HG02623 (cell line): ENCODE results near the gene GCLM.
A peak's percentile ranks its signal among the peaks of the same experiment; 100 is the strongest.
"Not testable (repeated sequence)": the region's sequence is repeated elsewhere in the genome, so short reads cannot be mapped to it uniquely, and the experiment has no call there.

Source experiments
- ATAC-seq: cut with Tn5 transposase; IDR thresholded peaks from one replicate; pipeline ENCODE4 v1.9.1; 2021; ENCODE audit warnings: moderate library complexity; ENCODE audit not compliant: unreplicated experiment

GCLM gene, protein sequence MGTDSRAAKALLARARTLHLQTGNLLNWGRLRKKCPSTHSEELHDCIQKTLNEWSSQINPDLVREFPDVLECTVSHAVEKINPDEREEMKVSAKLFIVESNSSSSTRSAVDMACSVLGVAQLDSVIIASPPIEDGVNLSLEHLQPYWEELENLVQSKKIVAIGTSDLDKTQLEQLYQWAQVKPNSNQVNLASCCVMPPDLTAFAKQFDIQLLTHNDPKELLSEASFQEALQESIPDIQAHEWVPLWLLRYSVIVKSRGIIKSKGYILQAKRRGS

DNA sequence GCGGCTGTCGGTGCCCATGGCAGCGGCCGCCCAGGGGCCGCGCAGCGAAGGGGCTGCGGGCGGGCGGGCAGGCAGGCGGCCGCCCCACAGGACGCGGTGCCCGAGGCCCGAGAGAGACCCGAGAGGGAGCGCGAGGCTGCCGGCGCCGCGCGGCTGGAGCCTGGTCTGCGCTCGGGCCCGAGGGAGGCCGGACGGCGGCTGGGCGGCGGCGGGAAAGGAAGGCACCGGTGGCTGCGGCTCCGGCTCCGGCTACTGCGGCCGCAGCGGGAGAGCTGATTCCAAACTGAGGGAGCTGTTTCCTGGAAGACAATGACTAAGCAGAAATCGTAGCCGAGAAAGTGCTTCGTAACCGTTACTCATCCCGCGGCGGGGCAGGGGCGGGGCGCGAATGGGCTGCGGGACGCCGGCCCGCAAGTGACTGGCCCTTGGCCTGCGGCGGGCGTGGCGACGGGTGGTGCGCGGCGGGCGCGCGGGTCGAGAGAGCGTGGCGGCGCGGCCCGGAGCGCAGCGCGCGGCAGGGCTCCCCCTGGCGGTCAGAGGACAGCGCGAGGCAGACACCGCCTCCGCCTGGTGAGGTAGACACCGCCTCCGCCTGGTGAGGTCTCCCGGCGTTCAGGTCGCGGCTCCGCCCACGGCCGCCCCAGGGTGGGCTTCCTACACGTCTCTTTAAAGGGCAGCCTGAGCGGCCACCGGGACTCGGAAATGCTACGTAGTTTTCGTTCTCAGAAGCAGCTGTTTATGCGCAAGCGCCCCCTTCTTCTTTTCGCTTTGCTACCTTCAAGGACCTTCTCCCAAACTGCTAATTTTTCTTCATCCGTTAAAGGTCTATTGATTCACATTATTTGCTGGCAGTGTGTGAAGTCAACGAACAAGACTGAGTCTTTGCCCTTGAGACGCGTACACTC, at the start of gene GCLM:
TSS of gene GCLM (minus strand) at position 285 of the 905 bp plus-strand sequence. CDS start at position 18, 267 bp downstream.
- ATAC-seq = peak; percentile 91

DNA sequence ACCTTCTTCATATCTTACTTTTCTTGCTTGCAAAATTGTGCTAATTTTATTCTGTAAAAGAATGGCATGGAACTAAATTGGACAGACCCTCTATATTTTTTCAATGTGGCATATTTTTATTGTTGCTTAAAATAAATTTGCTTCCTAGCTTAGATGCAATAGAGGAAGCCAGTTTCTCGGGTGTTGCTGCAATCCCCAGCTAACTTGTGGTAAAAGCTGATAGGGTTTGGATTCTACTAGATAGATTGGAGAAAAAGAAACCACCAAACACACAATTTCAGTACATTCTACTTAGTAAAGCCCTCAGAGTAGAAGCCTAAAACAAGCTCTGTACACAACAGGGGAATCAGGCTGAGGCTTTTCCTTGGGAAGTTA, 49.5 kb upstream of the GCLM start:
- ATAC-seq = no peak

DNA sequence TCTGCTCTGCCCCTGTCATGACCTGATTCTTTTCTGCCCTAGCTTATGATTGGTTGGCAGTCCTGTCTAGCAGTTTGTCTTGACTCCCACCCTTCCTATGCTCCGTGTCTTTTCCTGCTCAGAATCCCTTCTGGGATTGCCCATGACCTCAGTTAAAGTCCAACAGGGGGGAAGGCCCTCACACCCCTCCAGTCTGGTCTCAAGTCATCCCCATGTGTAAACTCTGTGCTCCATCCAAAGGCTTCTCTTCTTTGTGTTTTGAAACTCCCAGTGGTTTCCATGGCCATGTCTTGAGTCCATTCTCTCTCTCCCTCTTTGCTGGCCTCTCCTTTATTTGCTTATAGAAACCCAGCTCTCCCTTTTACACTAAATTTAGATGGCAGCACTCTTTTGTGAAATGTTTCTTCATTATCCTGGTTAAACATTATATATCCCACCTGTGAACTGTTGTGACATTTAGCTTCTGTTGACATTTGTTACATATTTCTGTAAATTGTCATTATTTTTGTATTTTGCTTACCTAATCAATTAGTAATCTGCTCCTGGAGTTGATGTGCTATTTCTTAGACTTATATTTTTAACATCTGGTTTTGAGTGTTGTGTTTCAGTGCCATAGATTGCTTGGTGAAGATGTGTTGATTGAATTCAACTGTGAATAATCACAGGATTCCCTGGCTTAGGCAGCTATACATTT, 48.9 kb upstream of the GCLM start:
- no peak for ATAC-seq

DNA sequence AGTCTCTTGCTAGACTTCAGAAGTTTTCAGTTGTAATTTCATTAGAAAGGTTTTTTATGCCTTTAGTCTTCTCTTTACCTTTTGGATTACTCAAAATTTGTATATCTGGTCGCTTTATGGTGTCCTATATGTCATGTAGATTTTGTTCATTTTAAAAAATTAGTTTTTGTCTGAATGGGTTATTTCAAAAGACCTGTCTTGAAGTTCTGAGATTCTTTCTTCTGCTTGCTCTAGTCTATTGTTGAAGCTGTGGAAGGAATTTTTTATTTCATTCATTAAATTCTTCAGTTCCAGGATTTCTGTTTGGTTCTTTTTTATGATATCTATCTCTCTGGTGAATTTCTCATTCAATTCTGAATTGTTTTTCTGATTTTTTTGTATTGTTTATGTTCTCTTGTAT, 46.5 kb upstream of the GCLM start:
- ATAC-seq = no peak

DNA sequence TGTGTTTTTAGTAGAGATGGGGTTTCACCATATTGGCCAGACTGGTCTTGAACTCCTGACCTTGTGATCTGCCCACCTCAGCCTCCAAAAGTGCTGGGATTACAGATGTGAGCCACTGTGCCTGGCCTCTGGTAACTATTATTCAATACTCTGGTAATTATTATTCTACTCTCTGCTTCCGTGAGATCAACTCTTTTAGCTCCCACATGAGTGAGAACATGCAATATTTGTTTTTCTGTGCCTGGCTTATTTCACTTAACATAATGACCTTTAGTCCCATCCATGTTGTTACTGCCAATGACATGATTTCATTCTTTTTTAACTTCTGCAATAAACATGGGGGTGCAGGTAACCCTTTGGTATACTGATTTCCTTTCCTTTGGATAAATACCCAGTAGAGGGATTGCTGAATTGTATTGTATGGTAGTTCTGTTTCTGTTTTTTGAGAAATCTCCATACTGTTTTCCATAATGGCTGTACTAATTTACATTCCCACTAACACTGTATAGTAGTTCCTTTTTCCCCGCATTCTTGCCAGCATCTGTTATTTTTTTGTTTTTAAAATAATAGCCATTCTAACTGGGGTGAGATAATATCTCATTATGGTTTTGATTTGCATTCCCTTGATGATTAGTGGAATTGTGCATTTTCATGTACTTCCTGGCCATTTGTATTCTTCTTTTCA, 37.9 kb upstream of the GCLM start:
- ATAC-seq = not testable (repeated sequence)

DNA sequence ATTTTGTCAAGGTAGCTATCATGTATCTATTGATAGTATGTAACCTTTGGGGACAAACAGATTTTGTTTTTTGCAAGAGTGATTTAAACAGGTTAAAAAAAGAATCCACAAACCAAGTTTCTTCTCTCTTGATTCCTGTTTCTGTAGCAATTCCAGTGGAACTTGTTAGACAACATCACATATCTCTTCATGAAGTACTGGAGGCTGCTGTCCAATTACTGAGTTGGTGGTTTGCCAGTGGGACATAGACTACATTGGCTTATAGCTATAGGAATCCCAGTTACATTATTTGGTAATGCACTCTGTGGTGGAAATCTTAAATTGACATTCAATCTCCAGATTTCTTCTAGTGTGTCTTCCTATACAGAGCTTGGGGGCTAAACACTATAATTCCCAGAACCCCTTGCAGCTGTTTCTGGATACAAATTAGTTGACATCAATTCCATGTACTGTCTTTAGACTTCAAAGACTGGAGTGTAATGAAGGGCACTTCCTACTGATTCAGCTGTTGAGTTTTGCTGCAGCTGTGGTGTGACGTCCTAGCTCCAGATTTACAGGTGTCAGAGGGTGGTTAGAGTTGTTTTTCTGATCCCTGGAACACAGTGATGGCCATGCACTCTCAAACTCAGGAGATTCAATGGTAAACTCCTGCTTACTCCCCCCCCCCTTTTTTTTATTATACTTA, 29.4 kb upstream of the GCLM start:
- ATAC-seq = no peak

DNA sequence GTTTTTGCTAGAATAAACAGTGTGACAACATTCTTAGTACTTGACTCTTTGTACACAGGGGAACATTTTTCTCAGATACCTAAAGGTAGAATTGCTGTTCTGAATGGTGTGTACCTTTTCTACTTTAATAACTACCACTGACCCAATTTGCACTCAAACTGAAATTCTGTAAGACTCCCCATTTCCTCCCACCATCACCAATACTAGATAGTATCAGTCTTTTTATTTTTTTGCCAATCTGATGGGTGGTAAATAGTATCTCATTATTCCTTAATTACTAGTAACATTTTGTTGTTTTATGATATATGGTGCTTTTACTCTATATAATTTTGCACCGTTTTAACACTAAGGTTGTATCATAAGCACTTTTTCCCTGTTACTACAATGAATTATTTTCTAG, 28.8 kb upstream of the GCLM start:
- ATAC-seq = no peak

DNA sequence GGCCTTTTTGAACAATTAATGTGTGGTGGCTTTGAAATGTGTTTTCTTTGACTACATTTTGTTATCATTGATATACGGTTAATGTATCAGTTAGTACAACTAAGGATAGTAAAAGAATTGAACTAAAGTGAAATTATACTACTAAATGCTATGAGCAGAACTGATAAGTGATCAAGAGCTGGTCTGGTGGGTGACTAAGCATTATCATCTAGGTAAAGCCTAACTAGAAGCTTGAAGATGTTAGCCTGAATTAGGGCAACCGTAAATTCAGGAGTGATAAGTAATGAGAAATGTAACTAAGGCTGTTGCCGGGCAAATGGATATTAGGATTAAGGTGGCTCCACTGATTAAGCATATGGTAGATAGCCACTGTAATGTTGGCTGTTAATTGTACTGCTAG, 16.0 kb upstream of the GCLM start:
- no peak for ATAC-seq

DNA sequence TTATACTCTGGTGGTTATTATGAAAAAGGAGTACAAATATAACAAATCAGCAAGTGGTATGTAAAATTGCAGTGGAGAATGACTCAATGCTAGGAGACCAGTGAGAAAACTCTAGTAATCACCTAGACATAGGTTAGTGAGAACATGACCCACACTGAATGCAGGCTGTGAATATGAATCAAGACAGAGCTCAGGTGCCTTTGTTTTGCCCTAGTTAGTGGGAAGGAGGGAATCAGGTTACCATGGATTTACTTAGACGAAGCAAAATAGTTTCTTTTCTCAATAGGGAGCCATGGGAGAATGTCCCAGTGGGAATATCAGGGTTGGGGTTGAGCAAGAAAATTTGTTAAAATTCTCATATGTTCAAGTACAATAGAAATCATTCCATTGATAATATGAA, 10.6 kb upstream of the GCLM start:
- no peak for ATAC-seq

DNA sequence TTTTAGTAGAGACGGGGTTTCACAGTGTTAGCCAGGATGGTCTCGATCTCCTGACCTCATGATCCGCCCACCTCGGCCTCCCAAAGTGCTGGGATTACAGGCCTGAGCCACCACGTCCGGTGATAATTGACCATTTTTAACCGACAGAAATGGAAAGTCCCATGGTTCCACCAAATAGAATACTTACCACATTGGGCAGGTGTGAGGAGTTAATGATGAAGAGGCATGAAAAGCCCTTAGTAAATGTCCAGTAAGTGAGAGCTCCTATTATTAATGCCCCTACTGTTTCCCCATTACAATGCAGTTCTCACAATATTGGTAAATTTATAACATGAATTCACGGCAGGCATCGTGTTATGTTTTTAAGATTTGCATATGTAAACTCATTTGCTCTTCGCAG, 8.1 kb upstream of the GCLM start:
- ATAC-seq = no peak

DNA sequence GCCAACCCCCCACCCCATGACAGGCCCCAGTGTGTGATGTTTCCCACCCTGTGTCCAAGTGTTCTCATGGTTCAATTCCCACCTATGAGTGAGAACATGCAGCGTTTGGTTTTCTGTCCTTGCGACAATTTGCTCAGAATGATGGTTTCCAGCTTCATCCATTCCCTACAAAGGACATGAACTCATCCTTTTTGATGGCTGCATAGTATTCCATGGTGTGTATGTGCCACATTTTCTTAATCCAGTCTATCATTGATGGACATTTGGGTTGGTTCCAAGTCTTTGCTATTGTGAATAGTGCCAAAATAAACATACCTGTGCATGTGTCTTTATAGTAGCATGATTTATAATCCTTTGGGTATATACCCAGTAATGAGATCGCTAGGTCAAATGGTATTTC, 1.6 kb upstream of the GCLM start:
- ATAC-seq = not testable (repeated sequence)

DNA sequence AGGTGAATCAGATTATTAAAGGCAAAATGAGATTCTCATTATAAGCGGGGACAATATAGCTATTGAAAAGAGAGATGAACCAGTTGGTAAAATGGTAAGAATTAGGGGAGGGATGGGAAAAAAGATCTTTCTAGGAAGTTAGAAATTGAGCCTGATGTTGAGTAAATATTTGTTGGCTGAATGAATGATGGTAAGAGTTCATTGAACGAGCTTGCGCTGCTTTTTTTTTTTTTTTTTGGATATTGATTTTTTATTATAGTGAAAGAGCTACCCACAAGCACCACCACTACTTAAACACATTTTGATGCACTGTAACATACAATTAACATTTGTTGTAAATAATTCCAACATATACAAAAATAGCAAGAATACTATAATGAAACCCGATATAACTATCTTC, 1.1 kb upstream of the GCLM start:
- no peak for ATAC-seq

DNA sequence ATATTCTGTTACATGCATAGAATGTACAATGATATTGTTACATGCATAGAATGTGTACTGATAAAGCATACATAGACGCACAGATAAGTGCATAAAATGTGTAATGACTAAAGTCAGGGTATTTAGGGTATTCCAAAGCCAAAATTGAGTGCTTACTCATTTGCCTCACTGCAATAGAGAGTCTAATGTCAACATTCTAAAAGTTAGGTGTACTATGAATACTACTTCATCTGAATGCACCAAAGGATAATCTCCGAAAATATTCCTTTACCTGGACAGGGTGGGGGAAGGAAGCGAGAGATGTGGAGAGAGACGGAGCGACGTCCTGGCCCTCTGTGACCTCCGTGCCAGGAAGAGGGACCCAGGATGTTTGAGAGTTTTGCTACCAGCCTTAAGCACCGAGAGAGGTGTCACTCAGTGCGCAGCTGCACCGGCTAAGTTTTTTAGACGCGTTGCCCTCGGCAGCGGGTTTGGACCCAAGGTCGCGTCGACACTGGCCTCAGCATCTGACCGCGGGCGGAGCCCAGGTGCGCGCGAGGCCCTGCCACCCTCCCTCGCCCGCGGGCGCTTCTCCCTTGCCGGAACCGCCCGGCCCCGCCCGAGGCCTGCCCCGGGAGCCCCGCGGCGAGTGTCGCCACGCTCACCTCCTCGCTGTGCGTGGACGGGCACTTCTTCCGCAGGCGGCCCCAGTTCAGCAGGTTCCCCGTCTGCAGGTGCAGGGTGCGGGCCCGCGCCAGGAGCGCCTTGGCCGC, 660 bp downstream of the GCLM start:
- ATAC-seq = peak; percentile 29

DNA sequence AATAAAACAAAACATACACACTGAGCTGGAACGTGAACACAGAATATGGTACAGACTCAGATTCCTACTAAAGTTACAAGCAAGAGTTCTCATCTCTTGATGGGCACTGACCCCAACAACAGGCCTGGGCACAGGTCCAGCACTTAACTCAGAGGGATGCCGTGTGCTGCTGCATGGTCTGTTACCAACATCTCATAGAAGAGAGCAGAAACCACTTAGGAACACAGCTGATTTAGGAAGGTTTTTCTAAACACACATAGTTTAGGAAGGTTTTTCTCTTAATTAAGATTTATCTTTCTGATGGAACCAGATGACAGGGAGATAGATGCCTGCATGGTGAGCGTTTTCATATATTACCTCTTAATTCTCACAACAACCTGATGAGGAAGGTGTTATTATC, 1.5 kb downstream of the GCLM start:
- ATAC-seq = no peak

DNA sequence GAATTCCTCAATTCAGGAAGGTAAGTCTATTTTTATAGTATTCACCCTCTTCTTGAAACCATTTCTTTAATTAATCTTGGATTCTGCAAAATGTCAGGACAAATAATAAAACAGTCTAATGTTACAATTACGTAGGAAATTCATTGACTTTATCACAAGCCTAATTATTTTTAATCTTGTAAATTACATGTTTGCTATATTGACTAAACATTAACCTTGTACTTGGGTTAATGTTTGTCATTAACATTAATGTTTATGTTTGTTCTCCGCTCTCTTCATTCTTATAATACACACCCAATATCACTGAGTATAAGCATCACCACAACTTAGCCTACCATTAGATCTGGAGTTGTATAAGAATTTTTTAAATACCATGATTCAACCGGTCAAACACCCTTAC, 2.8 kb downstream of the GCLM start:
- ATAC-seq = no peak

DNA sequence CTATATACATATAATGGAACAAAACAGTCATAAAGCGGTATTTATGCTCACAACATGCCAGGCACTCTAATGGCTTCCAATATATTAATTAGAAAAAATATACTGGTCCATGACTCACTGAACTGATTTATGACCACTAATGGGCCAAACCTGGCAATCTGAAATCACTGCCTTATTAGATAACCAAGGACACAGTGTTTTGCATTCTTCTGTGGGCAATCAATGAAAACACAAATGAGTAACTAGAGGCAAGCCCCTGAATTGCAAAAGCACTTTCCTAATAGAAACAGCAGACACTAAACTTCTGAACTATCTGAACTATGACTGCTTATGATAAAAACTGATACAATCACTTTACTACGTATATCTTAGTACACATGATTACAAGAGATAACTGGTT, 3.5 kb downstream of the GCLM start:
- no peak for ATAC-seq

DNA sequence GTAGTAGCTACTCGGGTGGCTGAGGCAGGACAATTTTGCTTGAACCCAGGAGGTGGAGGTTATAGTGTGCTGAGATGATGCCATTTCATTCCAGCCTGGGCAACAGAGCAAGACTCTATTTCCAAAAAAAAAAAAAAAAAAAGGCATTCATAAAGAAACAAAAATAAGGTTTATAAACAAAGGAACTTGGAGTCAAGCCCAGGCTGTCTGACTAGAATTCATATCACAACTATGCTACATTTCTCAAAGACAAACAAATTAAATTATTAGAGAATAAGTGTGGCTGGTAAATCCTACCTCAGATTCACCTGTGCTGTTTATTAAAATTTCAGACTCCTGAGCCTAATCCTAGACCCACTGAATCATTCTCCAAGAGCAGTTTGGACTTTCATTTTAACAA, 4.2 kb downstream of the GCLM start:
- no peak for ATAC-seq

DNA sequence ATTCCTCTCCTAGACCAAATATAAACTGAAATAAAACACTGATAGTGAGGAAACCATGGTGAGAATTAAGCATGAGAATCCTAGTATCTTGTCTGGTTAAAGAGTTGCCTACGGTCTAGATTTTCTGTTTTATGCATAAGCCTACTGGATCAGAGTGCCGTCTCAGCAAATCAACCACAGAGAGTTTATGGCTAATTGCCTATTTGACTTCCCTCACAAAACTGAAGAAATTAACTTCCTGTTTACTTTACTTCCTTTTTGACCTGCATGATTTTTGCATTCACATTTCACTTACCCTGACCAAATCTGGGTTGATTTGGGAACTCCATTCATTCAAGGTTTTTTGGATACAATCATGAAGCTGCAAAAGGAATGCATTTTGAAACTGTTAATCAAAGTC, 5.0 kb downstream of the GCLM start:
- ATAC-seq = no peak

DNA sequence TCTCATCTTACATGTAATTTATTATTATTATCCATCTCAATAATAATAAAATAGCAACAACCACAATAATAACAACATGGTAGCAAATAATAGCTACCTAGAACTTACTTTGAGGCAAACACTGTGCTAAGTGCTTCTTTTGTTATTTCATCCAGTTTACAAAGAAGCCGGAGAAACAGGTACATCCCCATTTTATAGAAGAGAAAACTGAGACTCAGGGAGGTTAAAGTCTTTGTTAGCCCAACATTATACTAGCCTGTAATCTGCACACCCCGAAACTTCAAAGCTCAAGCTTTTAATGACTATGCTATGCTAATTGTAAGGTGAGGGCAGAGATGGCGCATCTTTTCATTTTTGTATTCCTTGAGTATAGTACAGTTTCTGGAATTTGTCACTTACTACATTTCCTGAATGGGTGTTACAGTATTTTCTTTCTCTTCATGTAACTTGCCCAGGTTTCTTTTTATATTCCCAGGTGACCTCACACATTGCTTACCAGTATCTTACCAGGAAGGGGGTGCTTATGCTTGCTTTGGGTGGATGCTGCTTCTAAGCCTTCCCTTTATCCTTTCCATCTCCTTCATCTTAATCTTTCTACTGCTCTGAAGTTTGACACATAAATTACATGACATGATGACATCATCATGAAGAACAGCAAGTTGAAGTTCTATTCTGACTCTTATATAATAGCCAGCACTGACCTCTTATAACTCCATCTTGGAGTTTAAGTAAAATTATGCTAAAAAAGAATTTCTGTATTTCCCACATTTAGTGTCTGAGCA, 8.3 kb downstream of the GCLM start:
- ATAC-seq = no peak
